Colon (tissue), 2 donors: ENCODE results near the gene OR13G1.
"Not testable (repeated sequence)": the region's sequence is repeated elsewhere in the genome, so short reads cannot be mapped to it uniquely, and the experiment has no call there.

Experiments
- FAIRE-seq: peaks from 2 replicates; lab custom pipeline; 2012; peaks lifted over from hg19 to GRCh38; lab: Jason Lieb, UNC
- donor health status: control.
- donor health status: control.

The OR13G1 gene, protein sequence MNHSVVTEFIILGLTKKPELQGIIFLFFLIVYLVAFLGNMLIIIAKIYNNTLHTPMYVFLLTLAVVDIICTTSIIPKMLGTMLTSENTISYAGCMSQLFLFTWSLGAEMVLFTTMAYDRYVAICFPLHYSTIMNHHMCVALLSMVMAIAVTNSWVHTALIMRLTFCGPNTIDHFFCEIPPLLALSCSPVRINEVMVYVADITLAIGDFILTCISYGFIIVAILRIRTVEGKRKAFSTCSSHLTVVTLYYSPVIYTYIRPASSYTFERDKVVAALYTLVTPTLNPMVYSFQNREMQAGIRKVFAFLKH

DNA sequence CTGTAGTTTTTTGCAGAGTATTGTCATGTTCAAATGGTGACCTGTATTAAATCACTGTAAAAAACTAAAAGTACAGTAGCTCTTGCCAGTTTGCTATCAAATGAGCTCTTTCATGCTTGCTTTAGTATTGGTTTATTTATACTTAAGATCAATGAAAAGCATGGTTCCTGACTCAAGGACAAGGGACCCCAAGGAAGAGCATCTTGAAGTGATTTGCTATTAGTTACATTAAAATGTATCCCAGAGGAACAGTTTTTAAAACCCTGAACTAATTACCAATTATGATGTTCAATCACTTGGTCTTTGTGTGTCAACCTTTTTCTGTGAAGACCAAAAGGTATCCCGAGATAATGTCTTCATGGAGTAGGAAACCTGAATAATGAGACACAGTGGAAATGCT is at the start of gene OR13G1:
TSS of gene OR13G1 (minus strand) at position 101 of the 400 bp plus-strand sequence. CDS start 6,698 bp downstream, outside the sequence.
- FAIRE-seq, result no peak

DNA sequence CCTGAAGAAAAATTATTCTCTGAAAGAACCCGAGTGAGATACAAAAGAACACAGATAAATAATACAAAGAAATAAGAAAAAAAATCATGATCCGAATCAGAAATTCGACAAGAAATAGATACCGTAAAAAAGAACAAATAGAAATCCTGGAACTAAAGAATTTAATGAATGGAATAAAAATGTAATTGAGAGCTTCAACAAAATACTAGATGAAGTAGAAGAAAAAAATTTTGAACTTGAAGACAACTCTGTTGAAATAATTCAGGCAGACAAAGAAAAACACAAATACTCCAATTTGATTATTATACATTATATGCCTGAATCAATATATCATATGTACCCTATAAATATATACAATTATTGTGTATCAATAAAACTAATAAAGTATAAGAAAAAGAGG is 41.7 kb upstream of the OR13G1 start:
- FAIRE-seq, result no peak

DNA sequence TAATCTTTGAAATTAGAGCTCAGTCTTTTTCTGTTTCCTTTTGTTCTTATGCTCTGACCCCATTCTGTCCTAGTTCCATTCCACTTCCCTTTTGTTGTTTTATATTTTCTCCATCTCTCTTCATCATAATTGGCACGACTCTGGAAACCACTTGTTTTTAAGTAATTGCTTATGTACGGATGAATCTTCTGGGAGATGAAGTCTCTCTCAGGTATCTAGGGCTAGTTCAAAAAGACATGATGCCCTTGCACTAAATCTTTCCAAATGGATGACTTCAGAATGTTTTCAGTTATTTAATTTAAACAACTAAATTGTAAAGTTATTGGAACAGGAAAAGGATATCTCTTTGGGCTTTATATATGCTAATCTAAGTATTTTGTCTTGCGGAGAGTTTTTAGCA is 37.0 kb upstream of the OR13G1 start, which contains the start of gene OR6F1:
TSS of gene OR6F1 (minus strand) at position 101 of the 400 bp plus-strand sequence. CDS start 3,891 bp downstream, outside the sequence.
- FAIRE-seq, result no peak

DNA sequence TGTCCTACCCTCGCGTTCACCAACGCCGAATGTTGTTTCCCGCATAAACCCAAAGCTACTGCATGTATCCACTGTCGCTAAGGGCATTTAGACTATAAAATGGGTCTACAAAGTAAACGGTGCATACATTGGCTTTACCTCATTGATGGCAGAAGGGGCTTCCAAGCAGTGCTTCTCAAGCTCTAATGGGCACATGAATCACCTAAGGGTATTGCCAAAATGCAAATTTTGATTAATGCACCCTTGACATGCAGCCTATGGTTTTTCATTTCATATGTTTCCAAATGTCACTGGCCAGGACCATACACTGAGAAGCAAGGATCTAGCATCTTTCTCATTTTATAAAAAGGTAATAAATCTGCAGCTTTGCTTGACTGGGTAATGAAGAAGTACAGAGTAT is 34.2 kb upstream of the OR13G1 start:
- FAIRE-seq, result no peak

DNA sequence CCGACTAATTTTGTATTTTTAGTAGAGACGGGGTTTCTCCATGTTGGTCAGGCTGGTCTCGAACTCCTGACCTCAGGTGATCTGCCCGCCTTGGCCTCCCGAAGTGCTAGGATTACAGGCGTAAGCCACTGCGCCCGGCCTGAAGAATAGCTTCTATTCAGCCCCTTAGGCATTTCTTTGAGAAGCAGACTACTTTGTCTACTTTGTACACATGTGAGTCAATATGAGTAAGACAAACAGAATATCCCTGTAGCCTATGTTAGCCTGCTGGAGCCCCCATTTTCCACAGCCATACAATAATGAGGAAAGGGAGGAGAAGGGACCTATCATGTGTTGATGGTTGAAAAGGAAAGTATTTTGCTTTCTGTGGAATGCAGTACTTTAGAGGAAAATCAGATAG is 31.1 kb upstream of the OR13G1 start:
- FAIRE-seq, result not testable (repeated sequence)

DNA sequence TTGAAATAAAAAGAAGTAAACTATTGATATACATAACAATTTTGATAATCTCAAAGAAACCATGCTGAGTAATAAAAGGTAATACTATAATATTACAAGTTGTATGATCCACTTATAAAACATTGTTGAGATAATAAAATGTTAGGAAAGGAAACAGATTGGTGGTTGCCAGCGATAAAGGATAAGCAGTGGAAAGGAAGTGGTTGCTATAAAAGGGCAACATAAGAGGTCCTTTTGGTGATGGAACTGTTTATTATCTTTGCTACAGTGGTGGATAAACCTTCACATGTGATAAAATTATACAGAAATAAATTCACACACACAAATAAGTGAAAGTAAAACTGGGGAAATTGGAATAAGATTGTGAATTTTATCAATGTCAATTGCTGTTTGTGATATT is 21.8 kb upstream of the OR13G1 start:
- FAIRE-seq, result no peak

DNA sequence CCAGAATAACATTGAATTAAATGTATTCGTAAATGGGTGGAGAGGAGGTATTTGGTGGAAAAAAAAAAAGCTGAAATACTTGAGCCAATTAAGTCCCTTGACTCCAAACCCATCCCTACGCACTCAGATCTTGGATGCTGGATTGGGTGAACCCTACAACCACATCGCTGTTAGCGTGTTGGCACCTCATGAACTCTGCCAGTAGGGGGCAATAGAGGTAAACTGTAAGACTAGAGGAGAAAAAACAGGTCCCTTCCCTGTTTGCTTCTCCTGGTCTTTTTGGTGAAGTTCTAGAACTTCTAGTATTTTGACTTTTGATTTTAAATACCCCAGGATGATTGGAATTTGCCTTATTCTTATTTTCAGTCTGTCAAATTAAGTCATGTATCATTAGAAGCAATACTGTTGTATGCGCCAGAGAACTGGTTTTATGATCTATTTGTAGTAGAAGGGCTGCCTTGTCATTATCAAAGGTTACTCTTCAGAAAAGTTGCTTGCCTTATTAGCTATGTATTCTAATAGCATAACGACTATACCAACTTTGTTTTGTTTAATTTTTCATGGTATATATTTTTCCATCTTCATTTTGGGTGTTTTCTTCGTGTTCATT is 1.9 kb upstream of the OR13G1 start:
- peak; percentile 55 for FAIRE-seq

DNA sequence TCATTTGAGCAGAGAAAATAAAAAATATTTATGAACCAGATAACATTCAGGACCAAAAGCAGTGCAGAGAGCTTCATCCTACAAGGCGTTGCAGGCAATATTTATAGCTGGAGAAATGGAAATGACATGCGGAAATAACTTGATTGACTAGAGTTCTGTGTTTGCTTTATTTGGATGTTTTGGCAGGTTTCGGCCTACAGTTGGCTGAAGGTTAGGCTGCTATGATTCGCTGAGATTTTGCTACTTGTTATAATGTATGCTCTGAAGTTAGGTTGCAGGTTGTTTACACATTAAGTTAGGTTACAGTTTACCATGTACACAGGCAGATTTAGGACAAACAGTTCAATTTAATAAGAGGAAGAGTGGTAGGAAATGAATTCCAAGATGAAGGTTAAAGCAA is 632 bp upstream of the OR13G1 start:
- FAIRE-seq, result no peak

DNA sequence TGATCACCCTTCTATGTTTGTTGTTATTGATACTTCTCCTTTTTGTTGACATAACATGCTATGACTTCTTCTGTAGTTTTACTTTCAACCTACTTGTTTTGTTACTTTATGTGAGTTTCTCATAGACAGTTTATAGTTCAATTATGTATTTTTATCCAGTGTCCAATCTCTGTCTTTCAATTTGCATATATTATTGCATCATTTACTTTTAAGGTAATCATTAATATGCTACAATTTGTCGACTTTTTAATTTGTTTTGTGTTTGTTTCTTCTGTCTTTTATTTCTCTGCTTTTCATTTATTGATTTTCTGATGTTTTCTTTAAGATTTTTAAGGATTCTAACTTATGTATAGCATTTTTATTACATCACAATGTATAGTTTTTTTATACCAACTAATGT is 10.3 kb downstream of the OR13G1 start:
- FAIRE-seq, result peak; percentile 28

DNA sequence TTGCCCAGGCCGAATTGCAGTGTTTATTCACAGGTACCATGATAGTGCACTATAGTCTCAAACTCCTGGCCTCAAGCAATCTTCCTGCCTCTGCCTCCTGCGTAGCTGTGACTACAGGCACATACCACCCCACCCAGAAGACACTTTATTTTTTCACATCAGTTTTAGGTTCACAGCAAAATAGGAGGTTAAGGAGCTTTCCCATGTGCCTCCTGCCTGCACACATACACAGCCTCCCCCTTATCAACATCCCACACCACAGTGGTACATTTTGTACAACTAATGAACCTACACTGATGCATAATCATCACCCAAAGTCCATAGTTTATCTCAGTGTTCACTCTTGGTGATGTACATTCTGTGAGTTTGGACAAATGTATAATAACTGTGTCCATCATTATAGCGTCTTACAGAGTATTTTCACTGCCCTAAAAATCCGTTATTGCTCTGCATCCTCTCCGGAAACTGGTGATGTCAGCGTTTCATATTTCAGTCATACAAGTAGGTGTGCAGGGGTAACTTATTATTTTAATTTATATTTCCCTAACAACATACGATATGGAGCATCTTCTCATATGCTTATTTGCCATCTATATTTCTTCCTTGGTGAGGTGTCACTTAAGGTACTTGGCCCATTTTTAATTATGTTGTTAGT is 23.2 kb downstream of the OR13G1 start:
- no peak for FAIRE-seq

DNA sequence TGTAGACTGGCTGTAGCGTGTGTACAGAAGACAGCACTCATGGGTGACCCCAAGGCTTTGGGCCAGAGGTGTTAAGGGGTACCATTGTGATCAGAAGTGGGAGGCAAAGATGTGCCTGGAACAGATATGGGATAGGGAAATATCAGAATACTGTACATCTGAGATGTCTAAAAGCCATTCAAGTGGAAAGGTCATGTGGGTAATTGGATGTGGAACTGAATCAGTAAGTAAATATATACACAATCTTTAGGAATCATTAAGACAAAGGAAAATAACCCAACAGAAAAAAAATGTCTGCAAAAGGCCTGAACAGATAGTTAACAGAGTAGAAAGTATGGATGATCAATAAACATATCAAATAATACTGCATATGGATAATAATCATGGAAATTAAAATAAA is 26.5 kb downstream of the OR13G1 start:
- FAIRE-seq, result no peak

DNA sequence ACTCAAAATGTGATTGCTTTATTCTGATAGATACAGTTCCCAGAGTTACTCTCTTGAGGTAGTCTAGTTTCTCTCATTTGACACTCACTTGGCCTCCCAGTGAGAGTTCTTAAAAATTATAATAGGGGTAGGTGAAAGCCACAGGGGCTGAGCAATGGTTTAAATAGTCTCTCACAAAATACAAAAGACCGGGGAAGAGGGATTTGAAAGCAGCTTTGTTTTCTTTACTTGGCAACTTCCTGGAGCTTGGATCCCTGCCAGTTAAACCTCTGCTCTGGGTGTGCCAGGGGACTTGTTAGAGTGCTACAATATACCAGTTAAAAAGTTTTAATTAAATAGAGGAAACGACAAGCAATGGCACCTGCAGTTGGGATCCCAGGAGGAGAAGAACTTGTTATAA is 31.7 kb downstream of the OR13G1 start:
- no peak for FAIRE-seq

DNA sequence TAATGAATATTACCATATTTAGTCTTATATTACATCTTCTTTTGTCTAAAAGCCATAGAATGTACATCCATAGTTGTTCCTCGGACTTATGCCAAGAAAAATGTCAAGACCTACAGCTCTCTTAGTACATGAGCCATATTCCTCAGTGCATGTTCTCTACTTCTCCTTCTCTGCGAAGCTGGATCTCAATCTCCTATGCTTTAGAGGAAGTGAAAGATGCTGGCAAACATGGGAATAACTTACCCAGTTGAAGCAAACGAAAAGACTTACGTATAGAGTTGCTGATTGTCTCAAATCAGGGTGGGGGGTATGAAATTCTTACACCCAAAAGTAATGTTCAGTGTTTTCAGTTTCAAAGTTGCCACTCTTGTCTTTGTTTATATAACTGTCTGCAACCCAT is 32.7 kb downstream of the OR13G1 start:
- FAIRE-seq, result no peak

DNA sequence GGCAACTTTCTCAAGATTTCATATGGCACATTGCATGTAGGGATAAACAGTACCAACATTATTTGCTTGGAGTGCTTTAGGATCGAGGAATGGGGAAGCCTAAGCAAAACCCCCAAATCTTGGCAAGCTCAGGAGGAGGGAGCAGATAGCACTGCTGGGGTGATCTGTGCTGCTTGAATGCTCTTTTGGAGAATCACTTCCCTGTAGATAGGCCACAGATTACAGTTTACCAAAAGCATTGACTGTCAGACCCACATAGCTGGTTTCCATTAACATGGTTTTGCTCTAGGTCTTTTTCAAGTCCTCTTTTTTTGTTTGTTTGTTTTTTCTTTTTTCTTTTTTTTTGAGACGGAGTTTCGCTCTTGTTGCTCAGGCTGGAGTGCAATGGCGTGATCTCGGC is 36.8 kb downstream of the OR13G1 start:
- FAIRE-seq, result no peak

DNA sequence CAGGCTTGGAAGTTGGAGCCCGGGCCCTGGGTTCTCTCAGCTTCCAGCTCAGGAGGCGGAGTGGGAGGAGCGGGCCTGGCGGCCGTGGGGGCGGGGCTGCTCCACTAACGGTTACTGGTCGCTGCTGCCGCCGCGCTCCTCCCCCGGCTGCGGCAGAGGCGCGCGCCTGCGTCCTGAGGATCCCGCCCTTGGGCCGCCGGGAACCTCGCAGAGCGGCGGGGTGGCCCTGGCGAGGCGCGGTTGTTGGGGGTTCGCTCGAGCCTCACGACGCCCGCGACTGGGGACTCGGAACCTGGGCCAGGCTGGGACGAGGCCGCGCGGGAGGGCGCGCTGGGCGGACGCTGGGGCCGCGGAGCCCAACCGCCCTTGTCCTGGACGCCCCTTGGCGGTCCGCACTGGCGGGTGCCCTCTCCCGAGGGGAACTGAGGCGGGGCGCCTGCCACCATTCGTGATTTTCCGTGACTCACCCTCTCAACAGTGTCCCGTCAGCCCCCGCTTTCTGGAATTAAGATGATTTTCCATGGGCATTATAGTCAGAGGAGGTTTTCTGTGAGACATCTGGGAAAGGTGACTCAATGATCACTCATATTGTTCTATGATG is 40.1 kb downstream of the OR13G1 start:
- FAIRE-seq, result no peak

DNA sequence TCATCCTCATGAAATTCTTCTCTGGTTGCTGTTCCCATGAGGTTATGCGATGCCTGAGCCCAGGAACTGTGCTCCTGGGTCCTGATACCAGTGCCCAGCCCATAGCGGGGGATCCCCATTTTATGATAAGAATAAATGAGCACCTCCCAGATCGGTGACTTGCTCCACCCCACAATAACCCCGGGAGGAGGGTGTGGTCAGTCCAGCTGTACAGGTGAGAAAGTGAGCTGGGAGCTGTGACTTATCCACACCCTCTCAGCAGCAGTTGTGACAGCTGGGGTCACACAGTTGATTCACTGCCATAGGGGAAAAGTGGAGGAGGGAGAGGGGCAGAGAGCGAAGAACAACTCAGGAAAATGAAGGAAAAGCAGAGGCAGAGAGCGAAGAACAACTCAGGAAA is 40.8 kb downstream of the OR13G1 start:
- FAIRE-seq, result no peak

DNA sequence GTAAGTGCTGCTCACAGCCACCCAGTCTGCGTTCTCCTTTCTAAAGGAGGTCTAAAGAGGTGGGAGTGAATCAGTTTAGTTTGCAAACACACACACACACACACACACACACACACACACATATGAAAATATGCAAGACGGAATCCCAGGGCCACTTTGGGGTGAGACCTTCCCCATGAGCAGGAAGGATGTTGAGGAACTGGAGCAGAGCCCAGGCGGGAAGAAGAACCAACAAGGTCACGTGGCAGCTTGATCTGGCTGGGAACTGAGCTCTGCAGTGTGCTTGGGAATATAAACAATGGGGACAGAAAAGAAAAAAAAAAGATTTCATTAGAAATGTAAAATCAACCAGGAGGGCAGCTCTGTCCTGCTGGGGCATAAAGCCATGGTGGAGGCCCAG is 41.5 kb downstream of the OR13G1 start:
- FAIRE-seq, result no peak

DNA sequence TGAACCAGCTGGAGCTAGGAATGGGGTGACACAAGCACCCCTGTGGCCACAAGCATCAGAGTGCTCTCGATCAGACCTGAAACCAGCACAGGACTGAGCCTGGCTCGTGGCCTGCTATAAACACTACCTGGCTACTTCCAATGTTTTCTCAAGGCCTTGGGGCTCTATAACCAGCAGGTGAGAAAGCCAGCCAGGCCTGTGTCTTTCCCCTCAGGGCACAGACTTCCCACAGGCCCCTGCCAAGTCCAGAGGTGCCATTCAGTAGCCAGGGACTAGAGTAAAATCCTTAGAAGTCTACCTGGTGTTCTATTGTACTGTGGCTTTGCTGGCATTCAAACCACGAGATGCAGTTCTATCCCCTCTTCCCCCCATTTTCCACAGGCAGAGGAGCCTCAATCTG is 51.6 kb downstream of the OR13G1 start:
- FAIRE-seq, result no peak
